Esophagus squamous epithelium (tissue), 4 donors: ENCODE measurements around the gene ADAM29.

Experiments
- CTCF ChIP-seq, 6 experiments: fragments of 450-650 bp in 4 of 6; fragments of 200-600 bp in 2 of 6; sonication (generic) in 2 of 6; IDR thresholded peaks; one replicate each; pipeline ENCODE4 v1.5.1; 2016 to 2019; ENCODE audit warnings: antibody characterized with exemption in 6 of 6, mild to moderate bottlenecking in 4 of 6, moderate library complexity in 4 of 6
- POLR2A ChIP-seq, 4 donors: fragments of 450-650 bp; IDR thresholded peaks; one replicate each; pipeline ENCODE4 v1.6.1; 2017; ENCODE audit warnings: antibody characterized with exemption in 4 of 4, mild to moderate bottlenecking in 4 of 4, moderate library complexity in 3 of 4

DNA sequence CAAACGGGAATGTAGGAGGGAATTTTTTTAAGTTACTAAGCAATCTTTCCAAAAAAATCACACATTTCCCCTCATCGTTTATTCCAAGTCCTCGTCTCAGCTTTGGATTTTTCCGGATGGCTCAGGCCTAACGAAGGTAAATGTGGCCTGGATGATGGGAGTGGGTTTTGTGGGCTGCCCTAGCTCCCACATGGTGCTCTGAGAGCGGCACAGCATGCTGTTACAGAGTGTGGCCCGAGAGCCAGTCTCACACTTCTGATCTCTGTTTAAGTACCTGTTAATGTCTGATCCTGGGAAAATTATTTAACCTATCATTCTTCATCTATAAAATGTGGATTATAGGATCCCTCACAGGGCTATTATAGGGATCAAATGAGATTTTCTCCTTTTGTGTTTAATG lies 38.2 kb upstream of the ADAM29 start:
- TF ChIP-seq POLR2A (IDR thresholded peaks at IDR 0.05) (no peak), CTCF (IDR thresholded peaks at IDR 0.05) (no peak)
